ENCODE measurements around the gene ECT2L. TPM values are rescaled to one million over a fixed set of nuclear protein-coding genes. Genes with fewer than 3 reads are reported as not detected.

The ECT2L gene
- total RNA-seq, 4 donors from 2014 or later = 0.44 to 0.51 TPM; not detected in 2

DNA sequence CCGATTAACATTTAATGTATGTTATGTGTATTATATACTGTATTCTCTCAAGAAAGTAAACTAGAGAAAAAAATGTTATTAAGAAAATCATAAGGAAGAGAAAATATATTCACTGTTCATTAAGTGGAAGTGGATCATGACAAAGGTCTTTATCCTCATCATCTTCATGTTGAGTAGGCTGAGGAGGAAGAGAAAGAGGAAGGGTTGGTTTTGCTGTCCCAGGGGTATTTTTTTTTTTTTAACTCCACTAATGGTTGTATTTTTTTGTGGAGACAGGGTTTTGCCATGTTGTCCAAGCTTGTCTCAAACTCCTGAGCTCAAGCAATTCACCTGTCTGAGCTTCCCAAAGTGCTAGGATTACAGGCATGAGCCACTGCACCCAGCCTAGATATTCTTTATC, 11.0 kb downstream of the ECT2L start:
- TF ChIP-seq, protein P1, sequence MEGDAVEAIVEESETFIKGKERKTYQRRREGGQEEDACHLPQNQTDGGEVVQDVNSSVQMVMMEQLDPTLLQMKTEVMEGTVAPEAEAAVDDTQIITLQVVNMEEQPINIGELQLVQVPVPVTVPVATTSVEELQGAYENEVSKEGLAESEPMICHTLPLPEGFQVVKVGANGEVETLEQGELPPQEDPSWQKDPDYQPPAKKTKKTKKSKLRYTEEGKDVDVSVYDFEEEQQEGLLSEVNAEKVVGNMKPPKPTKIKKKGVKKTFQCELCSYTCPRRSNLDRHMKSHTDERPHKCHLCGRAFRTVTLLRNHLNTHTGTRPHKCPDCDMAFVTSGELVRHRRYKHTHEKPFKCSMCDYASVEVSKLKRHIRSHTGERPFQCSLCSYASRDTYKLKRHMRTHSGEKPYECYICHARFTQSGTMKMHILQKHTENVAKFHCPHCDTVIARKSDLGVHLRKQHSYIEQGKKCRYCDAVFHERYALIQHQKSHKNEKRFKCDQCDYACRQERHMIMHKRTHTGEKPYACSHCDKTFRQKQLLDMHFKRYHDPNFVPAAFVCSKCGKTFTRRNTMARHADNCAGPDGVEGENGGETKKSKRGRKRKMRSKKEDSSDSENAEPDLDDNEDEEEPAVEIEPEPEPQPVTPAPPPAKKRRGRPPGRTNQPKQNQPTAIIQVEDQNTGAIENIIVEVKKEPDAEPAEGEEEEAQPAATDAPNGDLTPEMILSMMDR (IDR thresholded peaks at IDR 0.05; ENCODE audit: low read depth) = no peak

DNA sequence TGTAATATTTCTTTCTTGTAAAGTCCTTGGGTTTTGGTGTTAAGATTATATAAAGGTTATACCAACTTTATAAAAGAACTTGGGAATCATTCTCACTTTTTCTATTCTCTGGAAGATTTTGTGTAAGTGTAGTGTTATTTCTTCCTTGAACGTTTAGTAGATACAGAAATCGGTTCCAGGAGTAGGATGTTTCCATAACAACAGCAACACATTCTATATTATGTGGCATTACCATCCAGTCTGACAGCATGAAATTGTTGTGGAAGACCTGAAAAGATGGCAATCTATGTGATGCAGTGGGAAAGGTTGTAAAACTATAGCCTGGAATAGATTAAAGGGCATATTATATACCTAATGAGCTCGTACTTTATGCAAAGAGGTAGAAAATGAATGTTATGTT, 13.8 kb downstream of the ECT2L start:
- TF ChIP-seq, protein P1 (IDR thresholded peaks at IDR 0.05; ENCODE audit: low read depth) = no peak

DNA sequence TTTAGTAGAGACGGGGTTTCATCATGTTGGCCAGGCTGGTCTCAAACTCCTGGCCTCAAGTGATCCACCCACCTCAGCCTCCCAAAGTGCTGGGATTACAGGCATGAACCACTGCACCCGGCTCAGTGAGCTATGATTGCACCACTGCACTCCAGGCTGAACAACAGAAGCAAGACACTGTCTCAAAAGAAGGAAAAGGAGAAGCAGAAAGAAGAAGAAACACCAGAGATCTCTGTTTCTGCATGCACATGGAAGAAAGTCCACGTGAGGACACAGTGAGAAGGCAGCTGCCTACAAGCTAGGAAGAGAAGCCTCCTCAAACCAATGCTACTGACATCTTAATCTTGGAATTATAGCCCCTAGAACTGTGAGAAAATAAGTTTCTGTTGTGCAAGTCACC, 16.0 kb downstream of the ECT2L start:
- TF ChIP-seq, protein P1 (IDR thresholded peaks at IDR 0.05; ENCODE audit: low read depth) = no peak

DNA sequence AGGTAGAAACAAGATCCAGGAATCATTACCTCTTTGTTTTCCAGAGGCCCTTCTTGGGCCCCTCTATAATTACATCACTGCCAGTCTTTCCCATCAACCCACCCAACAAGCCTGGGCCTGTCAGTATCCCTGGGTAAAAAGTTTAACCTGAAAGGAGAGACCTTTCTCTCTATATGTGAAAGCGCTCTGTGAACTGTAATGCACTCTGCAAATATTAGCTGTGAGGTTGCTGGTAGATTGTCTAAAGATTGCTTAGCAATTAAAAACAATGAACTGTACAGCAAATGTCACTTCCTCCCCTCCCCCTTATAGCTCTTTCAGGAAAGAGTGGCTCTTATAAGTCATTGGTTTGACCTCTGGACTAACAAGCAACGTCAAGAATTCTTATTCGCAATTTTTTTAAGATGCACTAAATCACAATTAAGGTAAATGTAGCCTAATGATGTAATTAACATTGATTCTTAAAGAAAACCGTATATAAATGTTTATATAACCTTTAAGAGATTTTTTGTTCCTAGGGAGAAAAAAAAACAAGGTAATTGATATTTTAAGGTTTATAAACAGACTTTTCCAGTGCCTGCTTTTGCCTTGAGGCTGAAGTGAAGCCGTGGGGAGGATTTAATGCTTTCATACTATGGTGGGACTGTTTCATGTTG, 18.4 kb downstream of the ECT2L start:
- TF ChIP-seq, protein P1 (IDR thresholded peaks at IDR 0.05; ENCODE audit: low read depth) = no peak

DNA sequence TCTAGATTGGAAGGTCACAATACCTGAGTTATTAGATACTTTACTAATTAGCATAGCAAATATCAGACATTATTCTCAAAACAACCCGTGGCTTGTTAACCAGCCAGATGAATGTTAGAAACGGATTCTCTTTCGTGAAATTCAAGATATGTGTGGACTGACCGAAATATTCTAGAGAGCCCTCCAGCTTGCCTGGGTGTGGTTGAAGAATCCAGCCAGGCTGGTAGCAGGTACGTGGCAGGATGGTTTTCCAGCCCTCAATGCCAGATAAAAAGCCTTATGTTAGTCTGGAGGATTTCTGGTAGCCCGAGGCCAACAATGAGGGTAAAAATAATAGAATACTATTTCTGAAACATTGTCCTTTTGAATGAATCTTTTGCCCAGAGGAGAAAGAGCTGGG, 19.3 kb downstream of the ECT2L start:
- TF ChIP-seq, protein P1 (IDR thresholded peaks at IDR 0.05; ENCODE audit: low read depth) = no peak

DNA sequence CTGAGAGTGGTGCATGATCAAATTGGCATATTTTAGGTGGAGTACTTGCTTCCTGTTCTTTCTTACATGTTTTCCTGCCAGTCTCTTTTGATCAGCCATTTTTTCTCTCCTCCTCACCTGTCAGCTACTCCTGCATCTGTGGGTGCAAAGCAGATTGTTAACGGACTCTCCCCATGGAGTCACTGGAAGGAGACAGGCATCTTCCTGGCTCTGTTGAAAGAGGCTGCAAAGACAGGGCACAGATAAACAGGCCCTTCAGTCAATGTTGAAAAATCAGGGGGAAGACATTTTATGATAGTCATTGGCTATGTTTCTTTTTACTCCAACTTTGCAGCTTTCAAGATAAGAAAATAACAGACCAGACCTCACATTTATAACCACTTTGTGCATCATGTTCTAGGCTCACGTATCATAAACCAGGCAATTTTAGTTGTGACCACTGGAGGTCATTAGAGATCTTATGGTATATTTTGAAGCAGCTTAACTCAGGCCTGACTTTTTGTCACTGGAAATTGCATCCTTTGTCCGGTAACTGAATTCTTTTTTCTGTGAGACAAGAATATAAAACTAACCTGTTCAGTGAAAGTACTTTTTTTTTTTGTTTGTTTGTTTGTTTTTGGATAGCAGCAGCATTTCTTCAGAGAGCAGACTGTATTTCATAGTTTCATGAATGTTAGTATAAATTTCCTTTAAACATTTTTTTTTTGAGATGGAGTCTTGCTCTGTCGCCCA, 20.1 kb downstream of the ECT2L start:
- TF ChIP-seq, protein P1 (IDR thresholded peaks at IDR 0.05; ENCODE audit: low read depth) = no peak

DNA sequence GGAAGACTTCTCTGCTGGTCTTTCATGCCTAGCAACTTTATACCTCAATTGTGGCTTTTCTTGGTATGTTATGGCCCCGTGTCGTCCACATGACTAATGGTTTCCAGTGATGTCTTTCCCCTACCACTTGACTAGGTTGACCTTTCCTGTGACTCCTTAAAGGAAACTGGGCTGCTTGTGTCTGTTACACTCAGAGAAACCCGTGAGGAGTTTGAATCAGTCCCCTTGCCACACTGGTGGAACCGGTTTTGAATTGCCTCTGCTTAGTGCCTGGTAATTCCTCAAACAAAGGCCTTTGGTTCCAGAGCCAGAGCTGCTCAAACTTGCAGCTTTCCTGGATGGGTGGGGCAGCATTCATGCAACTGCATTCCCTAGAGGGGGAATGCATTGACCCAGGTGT, 21.9 kb downstream of the ECT2L start:
- TF ChIP-seq, protein P1 (IDR thresholded peaks at IDR 0.05; ENCODE audit: low read depth) = no peak
